HG02884 (cell line): Measurements from ENCODE around the gene TMPRSS9.
"Not testable (repeated sequence)": the region's sequence is repeated elsewhere in the genome, so short reads cannot be mapped to it uniquely, and the experiment has no call there.

Source experiments
- ATAC-seq: cut with Tn5 transposase; IDR thresholded peaks from one replicate; pipeline ENCODE4 v1.9.1; 2021; ENCODE audit warnings: mild to moderate bottlenecking, moderate library complexity; ENCODE audit not compliant: unreplicated experiment

Gene TMPRSS9

DNA sequence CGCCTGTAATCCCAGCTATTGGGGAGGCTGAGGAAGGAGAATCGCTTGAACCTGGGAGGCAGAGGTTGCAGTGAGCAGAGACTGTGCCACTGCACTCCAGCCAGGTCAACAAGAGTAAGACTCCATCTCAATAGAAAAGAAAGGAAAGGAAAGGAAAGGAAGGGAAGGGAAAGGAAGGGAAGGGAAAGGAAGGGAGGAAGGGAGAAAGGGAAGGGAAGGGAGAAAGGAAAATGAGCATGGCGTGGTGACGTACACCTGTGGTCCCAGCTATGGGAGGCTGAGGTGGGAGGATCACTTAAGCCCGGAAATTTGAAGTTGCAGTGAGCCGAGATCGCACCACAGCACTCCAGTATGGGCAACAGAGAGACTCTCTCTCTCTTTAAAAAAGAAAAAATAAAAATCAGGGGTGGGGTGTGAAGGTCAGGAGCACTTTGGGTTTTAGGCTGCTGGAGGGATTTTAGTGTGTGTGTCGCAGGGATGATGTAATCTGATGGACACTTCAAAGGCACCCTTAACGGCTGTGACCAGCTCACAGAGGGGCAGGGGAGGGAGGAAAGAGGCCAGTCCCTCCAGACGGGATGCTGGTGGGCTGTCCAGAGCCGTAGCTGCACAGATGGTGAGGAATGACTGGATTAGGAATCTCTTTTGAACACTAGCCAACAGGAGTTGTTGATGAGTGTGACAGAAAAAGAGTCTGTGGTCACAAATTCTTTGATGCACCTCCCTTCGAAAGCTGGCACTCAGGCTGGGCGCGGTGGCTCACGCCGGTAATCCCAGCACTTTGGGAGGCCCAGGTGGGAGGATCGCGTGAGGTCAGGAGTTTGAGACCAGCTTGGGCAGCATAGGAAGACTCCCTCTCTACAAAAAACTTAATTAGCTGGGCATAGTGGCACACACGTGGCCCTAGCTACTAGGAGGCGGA lies 27.6 kb downstream of the TMPRSS9 start:
- no peak for ATAC-seq

GRCh38 chr19:2389594-2389993 lies 29.5 kb downstream of the TMPRSS9 start:
- ATAC-seq, result no peak

DNA sequence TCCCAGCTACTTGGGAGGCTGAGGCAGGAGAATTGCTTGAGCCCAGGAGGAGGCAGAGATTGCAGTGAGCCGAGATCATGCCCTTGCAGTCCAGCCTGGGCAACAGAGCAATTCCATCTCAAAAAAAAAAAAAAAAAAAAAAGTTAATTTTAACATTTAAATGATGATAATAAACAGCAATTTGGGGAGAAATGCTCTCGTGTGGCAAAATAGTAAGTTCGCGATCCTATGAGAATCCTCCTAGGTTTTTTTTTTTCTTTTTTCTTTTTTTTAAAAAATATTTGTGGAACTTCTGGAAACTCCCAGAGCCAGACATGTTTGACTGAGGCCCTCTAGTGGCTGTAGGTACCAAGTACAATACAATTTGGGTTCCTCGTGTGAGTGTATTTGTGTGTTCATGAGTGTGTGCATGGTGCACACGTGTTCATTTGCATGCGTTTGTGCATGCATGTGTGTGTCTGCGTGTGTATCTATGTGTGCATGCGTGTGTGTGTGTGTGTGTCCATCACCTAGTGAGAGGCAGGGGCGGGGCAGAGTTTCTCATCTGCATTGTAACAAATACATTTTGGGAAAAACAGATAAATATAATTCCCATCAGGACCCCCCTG lies 31.2 kb downstream of the TMPRSS9 start:
- ATAC-seq, result no peak

DNA sequence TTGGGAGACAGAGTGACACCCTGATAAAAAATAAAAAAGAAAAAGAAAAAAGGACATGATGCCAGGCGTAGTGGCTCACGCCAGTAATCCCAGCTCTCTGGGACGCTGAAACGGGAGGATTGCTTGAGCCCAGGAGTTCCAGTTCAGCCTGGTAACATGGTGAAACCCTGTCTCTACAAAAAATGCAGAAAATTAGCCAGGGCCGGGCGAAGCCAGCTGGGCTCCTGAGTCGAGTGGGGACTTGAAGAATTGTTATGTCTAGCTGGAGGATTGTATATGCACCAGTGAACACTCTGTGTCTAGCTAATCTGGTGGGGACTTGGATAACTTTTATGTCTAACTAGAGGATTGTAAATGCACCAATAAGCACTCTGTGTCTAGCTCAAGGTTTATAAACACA lies 32.3 kb downstream of the TMPRSS9 start:
- ATAC-seq, result no peak

DNA sequence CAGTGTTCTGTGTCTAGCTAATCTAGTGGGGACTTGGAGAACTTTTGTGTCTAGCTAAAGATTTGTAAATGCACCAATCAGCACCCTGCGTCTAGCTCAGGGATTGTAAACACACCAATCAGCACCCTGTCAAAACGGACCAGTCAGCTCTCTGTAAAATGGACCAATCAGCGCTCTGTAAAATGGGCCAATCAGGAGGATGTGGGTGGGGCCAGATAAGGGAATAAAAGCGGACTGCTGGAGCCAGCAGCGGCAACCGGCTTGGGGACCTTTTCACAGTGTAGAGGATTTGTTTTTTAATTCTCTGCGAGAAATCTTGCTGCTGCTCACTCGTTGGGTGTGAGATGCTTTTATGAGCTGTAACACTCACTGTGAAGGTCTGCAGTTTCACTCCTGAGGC lies 32.8 kb downstream of the TMPRSS9 start:
- ATAC-seq, result not testable (repeated sequence)

- ATAC-seq, result no peak
Measured at GRCh38 chr19:2394054-2394441, 34.0 kb downstream of the TMPRSS9 start.

- ATAC-seq, result no peak
Measured at GRCh38 chr19:2394442-2395292, 34.6 kb downstream of the TMPRSS9 start.

GRCh38 chr19:2395293-2395829 lies 35.3 kb downstream of the TMPRSS9 start:
- ATAC-seq, result not testable (repeated sequence)

- ATAC-seq, result not testable (repeated sequence)
Measured at GRCh38 chr19:2397173-2397572, 37.1 kb downstream of the TMPRSS9 start.

GRCh38 chr19:2398735-2399305 lies 38.8 kb downstream of the TMPRSS9 start:
- ATAC-seq, result no peak

GRCh38 chr19:2399582-2399981 lies 39.5 kb downstream of the TMPRSS9 start:
- ATAC-seq, result no peak

DNA sequence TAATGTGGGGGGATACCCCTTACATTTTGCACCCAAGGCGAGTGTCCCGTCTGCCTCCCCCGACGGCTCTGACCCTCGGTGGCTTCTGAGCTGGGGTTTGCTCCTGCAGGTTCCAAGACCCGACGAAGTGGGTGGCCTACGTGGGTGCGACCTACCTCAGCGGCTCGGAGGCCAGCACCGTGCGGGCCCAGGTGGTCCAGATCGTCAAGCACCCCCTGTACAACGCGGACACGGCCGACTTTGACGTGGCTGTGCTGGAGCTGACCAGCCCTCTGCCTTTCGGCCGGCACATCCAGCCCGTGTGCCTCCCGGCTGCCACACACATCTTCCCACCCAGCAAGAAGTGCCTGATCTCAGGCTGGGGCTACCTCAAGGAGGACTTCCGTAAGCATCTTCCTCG lies 48.2 kb downstream of the TMPRSS9 start:
- no peak for ATAC-seq

DNA sequence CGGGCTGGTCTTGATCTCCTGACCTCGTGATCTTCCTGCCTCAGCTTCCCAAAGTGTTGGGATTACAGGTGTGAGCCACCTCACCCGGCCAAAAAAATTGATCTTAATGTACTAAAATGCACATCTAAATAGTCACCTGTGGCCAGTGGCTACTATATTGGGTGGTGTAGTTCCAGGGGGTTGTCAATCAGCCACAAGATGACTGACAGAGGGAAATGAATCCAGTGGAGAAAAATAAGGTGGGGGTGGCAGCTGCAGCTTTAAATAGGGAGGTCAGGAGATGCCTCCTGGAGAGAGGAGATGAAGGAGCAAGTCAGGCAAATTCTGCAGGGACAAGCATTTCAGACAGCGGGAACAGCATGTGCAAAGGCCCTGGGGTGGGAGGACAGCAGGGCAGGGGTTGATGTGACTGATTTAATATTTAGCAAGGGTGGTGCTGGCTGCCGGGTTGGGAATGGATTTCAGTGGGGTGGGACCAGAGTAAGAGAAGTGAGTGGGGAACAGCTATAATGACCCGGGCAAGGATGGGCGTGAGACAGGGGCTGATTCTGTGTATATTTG lies 49.4 kb downstream of the TMPRSS9 start:
- no peak for ATAC-seq

- no peak for ATAC-seq
Measured at GRCh38 chr19:2410023-2410422, 50.0 kb downstream of the TMPRSS9 start.

GRCh38 chr19:2411709-2412108 lies 51.6 kb downstream of the TMPRSS9 start:
- ATAC-seq, result no peak

- no peak for ATAC-seq
Measured at GRCh38 chr19:2412449-2412848, 52.4 kb downstream of the TMPRSS9 start.

DNA sequence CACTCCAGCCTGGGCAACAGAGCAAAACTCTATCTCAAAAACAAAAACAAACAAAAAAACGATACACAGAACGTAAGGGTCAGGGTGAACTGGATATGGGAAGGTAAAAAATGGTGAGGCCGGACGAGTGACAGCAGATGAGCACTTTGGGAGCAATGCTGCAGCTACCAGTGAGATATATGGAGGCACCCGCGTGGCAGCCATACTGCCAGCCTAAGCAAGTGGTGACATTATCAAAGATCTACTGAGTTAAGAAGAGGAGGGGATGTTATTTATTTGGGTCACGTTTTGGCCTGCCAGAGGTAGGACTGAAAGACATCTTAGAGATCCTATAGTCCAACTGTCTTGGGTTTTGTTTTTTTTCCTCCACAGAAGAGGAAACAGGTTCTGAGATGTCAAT lies 53.1 kb downstream of the TMPRSS9 start:
- ATAC-seq, result no peak

- no peak for ATAC-seq
Measured at GRCh38 chr19:2413629-2414028, 53.6 kb downstream of the TMPRSS9 start.

- ATAC-seq, result no peak
Measured at GRCh38 chr19:2415281-2415972, 55.4 kb downstream of the TMPRSS9 start.

DNA sequence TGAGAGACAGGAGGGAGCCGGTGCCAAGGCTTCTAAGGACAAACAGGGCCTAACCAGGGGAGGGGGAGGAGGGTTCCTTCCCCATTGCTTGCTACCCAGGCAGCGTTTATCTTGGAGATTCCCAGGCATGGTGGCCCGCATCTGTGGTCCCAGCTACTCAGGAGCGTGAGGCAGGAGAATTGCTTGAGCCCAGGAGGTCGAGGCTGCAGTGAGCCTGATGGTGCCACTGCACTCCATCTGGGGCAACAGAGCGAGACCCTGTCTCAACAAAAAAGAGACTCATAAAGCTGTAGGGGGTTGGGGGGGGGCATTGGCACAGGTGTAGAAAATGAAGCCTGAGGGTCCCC lies 55.9 kb downstream of the TMPRSS9 start:
- ATAC-seq, result no peak
